ENCODE data around the gene DNAJC1.

DNAJC1 gene

DNA sequence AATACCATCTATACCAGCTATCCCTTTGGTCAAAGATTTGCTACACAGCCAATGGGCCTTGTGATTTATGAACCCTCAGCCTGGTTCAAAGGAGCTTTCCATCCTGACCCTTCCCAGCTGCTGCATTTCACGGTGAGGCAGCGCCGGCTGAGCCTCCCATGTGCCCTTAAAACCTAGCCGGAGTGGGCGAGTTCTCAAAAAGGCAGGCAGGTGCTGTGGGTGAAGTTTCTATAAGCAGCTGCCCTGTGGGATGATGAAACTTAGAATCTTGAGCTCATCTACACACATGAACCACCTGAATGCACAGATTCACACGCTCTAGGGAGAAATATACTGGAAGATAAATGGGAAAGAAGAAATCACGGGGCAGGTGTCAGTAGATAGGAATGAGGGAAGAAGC is 244.8 kb downstream of the DNAJC1 start:
- no peak for DNase-seq (ENCODE audit: low read depth)

DNA sequence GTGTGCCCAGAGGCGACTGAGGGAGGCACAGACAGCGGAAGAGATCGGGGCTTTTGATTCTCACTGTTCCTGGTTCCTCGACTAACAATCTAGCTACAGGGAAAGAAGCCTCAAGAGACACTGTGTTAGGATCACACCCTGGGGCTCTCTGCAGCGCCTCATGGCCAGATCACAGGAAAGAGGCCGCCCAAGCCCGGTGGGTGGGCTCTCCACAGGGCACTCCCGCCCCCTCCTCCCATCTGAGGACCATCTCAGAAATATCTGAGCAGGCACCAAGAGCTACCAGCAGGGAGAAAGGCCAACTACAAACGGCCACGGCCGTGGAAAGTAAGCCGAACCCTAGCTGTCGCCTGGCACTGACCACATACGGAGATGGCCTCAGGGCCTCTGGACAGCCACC is 245.3 kb downstream of the DNAJC1 start:
- DNase-seq (ENCODE audit: low read depth) = no peak

- no peak for DNase-seq (ENCODE audit: low read depth)
Measured at GRCh38 chr10:21757185-21757901, 246.2 kb downstream of the DNAJC1 start.

GRCh38 chr10:21756707-21757106 is 246.8 kb downstream of the DNAJC1 start:
- no peak for DNase-seq (ENCODE audit: low read depth)

DNA sequence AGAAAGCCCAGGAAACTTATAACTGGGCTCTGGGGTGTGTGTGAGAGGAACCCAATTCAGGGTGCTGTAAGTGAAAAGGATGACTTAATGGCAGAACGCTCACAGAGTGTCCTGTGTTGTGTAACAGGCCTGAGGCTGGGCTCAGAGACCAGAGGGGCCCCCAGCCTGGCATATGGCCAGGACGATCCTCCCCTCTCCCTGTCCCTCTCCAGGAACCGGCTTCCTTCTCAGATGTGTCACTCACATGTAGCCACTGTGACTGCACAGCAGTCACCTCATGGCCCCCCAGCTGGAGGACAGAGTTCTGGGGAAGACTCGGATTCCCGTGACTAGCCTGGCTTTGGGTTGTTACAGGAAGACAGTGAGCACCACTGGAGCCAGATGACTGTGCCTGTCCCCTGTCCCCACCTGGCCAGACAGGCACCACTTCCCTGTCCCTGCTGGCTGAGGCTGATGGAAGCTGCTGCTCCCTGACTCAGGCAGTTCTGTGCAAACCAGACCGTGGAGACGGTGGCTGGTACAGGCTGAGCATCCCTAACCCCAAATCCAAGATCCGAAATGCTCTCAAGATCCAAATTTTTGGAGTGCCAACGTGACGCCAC is 249.0 kb downstream of the DNAJC1 start:
- DNase-seq (ENCODE audit: low read depth) = no peak

GRCh38 chr10:21753497-21754270 is 249.8 kb downstream of the DNAJC1 start:
- no peak for DNase-seq (ENCODE audit: low read depth)

DNA sequence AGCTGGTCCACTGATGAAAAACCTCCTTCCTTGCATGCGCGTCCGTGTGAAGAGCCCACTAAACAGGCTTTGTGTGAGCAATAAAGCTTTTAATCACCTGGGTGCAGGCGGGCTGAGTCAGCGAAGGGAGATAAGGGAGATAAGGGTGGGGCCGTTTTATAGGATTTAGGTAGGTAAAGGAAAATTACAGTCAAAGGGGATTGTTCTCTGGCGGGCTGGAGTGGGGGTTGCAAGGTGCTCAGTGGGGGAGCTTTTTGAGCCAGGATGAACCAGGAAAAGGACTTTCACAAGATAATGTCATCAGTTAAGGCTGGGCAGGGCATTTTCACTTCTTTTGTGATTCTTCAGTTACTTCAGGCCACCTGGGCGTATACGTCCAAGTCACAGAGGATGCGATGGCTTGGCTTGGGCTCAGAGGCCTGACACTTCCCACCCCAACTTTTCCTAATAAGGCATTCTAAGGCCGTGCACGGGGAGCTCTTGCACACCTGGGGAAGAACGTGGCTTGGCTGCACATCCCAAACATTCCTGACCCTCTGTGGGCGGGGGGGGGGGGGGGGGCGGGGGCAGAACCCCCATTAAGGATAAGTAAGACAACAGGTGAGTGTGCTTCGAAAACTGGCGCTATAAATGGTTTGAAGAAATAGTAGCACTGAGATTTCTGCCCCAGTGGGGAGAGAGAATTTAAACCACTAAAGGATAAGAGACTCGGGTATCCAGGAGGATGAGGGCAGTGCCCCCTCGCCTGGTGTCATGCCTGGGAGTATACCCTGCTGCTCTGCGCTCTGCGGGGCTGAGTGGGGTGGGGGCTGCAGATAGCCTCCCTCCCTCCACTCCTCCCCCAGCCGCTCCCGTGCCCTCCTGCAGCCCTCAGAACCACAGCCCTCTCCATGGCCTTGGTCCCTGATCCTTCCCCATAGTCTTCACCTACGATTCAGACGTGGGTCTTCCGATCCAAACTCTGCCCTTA is 251.9 kb downstream of the DNAJC1 start:
- no peak for DNase-seq (ENCODE audit: low read depth)

DNA sequence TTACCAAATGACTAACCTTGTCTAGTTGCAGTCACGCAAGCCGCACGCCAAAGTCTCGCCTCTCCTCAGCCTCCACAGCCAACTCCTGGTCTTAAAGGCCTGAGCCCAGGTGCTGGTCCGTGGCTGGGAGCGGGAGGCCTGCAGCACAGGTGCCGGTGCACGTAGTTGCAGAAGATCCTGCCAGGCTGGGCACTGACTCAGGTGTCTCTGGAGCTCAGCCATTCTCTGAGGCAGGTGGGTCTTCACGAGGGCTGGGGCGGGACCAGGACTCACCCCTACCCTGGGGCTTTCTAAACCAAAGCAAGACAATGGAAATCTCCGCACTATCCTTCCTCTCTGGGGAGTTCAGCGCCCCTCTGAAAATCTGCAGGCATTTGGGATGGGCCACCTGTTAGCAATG is 253.1 kb downstream of the DNAJC1 start:
- no peak for DNase-seq (ENCODE audit: low read depth)

DNA sequence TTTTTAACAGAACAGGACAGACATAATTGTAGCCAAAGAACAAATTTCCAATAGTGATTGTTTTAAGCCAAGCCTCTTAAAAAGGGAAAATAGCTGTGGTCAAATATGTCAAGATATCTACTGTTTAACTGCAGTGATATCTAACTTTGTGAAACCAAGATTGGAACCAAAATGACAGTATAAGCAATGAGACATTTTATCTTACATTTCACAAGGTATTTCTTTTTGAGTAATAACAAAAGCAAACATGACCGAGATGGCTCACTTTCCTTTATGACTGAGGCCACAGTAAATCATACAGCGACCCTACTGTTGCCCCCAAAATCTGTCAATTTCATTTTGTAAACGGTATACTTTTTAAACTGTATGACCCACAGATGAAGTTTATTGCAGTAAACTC is 253.7 kb downstream of the DNAJC1 start:
- no peak for DNase-seq (ENCODE audit: low read depth)

DNA sequence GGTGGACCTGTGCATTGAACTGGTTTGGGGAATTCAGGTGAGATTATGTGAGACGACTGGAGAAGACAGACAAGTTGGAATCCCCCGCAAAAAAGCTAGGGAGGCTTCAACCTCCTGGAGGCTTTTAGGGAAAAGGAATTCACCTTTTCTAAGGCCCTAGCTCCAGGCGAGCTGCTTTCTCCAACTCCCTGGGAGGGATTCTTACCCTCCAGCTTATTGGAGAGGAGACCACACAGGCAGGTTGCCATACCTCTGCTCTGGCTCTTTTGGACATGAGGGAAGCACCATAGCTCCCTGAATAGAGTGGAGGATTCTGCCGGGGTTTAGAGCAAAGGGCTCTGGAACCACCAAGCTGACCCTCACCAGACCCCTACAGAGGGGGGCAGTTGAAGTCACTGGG is 255.7 kb downstream of the DNAJC1 start:
- no peak for DNase-seq (ENCODE audit: low read depth)

GRCh38 chr10:21746118-21746517 is 257.4 kb downstream of the DNAJC1 start:
- DNase-seq (ENCODE audit: low read depth) = no peak

- DNase-seq (ENCODE audit: low read depth) = no peak
Measured at GRCh38 chr10:21744223-21744622, 259.3 kb downstream of the DNAJC1 start.

DNA sequence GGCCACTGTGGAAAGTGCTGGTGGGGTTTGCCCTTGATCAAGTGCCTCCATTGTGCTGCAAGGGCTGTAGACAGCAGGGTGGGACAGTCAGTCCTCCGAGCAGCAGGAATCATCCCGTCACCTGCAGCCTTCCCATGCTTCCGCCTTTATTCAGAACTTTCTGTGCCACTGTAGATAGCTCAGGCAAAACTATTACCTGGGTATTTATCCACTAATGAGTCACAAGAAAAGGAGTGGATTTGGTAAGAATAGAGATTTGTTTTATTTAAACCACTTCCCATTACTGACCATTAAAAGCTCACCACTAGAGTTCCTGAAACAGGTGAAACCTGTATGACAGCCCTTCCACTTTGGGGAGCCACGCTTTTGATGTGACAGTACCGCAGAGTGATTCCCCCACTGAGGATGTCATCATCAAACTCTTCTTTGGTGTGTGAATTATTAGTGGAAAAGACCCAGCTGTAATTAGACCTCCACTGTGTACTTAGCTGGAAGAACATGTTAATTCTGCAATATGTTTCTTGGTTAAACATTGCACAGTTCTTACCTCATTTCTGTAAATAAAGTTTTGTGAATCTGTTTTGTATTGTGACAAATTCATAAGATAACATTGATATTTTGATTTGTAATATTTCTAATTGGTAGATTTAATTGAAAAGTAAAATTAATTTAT is 260.7 kb downstream of the DNAJC1 start:
- no peak for DNase-seq (ENCODE audit: low read depth)

DNA sequence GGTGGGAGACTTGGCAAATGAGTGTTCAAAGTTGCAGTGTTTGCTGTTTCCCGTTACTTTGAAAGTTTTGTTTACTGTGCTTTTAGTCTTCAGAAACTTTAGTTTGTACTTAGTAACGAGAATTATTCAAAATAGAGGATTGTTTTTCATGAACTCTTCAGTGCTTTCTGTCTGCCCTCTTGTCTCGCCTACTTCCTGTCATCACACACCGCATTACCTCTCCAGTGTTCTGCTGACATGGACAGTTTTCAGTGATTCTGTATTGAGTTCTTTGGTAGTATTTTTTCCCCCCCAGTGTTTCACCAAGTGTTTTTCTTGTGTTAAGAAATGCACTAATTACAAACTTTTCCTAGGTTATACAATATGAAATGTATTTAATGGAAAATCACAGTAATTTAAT is 262.5 kb downstream of the DNAJC1 start:
- no peak for DNase-seq (ENCODE audit: low read depth)

DNA sequence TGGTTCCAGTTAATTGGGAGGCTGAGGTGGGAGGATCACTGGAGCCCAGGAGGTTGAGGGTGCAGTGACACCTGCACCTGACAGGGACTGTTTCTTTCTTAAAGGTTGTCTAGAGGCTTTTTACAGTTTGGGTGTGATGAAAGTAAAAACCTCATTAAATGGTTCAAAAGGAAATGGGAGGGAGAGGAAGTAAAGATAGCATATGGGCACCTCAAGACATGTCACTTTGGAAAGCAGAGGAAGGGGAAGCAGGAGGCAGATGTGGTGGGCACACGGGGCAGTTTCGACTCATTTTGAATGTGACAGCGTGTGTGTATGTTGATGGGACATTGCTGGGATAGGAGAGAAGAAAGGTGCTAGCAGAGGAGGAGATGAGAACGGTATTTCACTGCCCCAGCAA is 266.4 kb downstream of the DNAJC1 start:
- no peak for DNase-seq (ENCODE audit: low read depth)

- no peak for DNase-seq (ENCODE audit: low read depth)
Measured at GRCh38 chr10:21733710-21734109, 269.8 kb downstream of the DNAJC1 start.

DNA sequence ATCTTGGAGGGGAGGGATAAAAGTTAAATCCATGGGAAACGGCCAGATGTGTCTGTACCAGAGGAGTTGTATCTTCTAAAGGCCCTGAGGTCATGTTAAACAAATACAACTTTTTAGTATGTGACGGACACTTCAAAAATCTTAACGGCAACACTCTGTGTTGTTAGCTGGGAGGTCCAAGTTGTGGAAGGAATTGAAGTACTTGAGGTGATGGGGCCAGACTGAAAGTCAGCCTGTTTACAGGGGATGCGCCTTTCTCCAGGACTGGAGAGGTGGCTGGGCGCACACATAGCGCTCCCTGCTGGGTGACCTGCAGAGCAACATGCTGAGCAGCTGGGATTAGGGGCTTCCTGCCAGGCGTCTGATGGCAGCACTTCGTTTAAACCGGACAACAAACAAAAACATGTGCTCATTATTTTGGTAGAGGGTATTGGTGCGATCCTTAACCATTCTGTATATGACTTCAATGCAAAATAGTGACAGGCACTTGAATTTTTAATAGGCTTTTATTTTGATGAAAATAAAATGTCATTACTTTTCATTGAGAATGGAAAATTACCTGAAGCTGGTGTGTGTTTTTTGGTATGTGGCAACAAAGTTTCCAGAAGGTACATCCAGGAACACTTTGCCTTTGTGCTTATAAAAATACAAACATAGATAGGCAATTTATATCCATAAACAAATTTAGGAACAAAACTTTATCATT is 271.3 kb downstream of the DNAJC1 start:
- no peak for DNase-seq (ENCODE audit: low read depth)

DNA sequence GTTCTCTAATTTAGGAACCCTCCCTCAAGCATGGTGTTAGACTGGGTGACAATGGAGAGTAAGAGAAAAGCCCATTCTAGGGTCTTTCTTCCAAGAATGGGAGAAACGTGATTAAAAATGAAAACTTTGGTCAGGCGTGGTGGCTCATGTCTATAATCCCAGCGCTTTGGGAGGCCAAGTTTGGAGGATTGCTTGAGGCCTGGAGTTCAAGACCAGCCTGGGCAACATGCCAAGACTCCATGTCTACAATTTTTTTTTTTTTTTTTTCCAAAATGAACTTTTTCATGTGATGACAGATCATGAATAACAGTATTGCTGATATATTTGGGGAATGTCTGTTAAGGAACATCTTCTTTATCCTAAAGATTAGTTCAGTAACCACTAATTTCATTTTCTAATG is 274.9 kb downstream of the DNAJC1 start:
- no peak for DNase-seq (ENCODE audit: low read depth)

GRCh38 chr10:21727452-21728168 is 275.9 kb downstream of the DNAJC1 start:
- no peak for DNase-seq (ENCODE audit: low read depth)

GRCh38 chr10:21726601-21727225 is 276.8 kb downstream of the DNAJC1 start:
- DNase-seq (ENCODE audit: low read depth) = no peak

Measured in activated T-cell treated with anti-CD3 and anti-CD28 coated beads for 24 hours (primary cell).